Brain microvascular endothelial cell (primary cell): ENCODE results near the gene PUS1.

Experiments used
- DNase-seq: peaks from one replicate; pipeline ENCODE4 v3.0.0-alpha.2; 2020
- H3K27ac ChIP-seq: fragments of 250-450 bp; sonication (Bioruptor Pico); 2 replicates; pipeline ENCODE4 v1.5.1; 2020; ENCODE audit warnings: mild to moderate bottlenecking, moderate library complexity
- H3K27me3 ChIP-seq: fragments of 250-450 bp; sonication (Bioruptor Pico); replicated peaks from 2 replicates; pipeline ENCODE4 v1.5.1; 2020; ENCODE audit warnings: mild to moderate bottlenecking
- H3K36me3 ChIP-seq: fragments of 250-450 bp; sonication (Bioruptor Pico); replicated peaks from 2 replicates; pipeline ENCODE4 v1.5.1; 2020; ENCODE audit warnings: mild to moderate bottlenecking
- H3K4me3 ChIP-seq: 2 replicates; pipeline ENCODE4 v1.5.1; 2011; ENCODE audit warnings: low read depth, mild to moderate bottlenecking, control low read depth, low read length, moderate library complexity
- CTCF ChIP-seq: IDR thresholded peaks from 2 replicates; pipeline ENCODE4 v1.5.1; 2011; ENCODE audit warnings: low read depth, mild to moderate bottlenecking, moderate library complexity, low read length, control low read depth, inconsistent platforms; ENCODE audit errors: missing control alignments
- in situ Hi-C: cut with HindIII; loops from 2 replicates; pipeline ENCODE4 v1.10.0; 2017; ENCODE audit warnings: low sequenced_read_pairs, low pct_ligation_motif_present

Gene PUS1

GRCh38 chr12:131943389-131943788 lies 14.3 kb downstream of the PUS1 start:
- no peak overlapping the region for H3K27ac ChIP-seq
- TF ChIP-seq CTCF, result no peak
- no peaks in the 10 kb centered on the region for H3K27me3 ChIP-seq
- in situ Hi-C loops, result no loop called here
- H3K4me3 ChIP-seq, result no peak overlapping the region
- no peak for DNase-seq
- peaks cover 47% of the 10 kb centered on the region for H3K36me3 ChIP-seq

DNA sequence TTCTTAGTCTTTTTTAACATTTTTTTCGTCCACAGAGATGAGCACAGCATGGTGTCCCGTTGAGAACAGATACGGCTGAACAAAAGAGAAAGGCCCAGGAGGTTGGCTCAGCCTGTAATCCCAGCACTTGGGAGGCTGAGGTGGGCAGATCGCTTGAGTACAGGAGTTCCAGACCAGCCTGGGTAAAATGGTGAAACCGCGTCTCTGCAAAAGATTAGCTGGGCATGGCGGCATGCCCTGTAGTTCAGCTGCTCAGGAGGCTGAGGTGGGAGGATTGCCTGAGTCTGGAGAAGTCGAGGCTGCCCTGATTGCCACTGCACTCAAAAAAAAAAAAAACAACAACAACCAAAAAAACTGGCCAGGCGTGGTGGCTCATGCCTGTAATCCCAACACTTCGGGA lies 14.8 kb downstream of the PUS1 start:
- in situ Hi-C loops, result no loop called here
- Histone ChIP-seq H3K36me3 (peaks cover 47% of the 10 kb centered on the region), H3K4me3 (no peak overlapping the region), H3K27ac (no peak overlapping the region), H3K27me3 (no peaks in the 10 kb centered on the region)
- TF ChIP-seq CTCF, result no peak
- DNase-seq, result no peak

DNA sequence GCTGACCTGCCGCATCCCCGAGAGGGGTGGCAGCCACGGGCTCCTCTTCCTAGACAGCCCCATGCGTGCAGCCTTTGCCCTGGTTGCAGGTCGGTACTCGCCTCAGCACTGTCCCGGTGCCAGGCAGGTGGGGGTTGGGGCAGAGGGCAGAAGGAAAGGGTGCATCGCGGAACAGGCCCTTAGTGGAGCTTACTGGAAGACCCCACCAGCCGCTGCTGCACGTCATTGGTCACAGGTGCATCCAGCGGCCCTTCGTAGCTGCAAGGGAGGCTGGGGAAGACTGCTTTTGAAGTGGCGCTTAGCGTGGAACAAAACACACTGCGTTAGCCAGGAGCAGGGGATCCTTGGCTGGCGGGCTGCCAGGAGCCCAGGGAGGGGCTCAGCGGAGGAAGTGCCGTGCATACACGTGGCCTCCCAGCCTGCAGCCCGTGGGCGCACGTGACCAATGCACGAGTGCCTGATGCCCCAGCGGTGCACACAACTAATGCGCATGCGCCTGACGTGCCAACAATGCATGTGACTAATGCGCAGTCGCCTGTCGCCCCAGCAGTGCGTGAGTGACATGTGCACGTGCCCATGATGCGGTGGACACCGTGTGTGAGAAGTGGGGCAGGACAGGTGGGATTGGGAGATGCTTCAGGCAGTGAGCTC lies 15.7 kb downstream of the PUS1 start:
- no peak overlapping the region for H3K4me3 ChIP-seq
- no peaks in the 10 kb centered on the region for H3K27me3 ChIP-seq
- in situ Hi-C loops, result no loop called here
- H3K27ac ChIP-seq, result no peak overlapping the region
- DNase-seq, result no peak
- peaks cover 39% of the 10 kb centered on the region for H3K36me3 ChIP-seq
- TF ChIP-seq CTCF, result no peak

- TF ChIP-seq CTCF, result no peak
- H3K27ac ChIP-seq, result no peak overlapping the region
- no peak for DNase-seq
- H3K27me3 ChIP-seq, result no peaks in the 10 kb centered on the region
- peaks cover 26% of the 10 kb centered on the region for H3K36me3 ChIP-seq
- no peak overlapping the region for H3K4me3 ChIP-seq
- in situ Hi-C loops, result no loop called here
These were observed 17.7 kb downstream of the PUS1 start for GRCh38 chr12:131946757-131947156.

GRCh38 chr12:131947482-131948027 lies 18.5 kb downstream of the PUS1 start:
- Histone ChIP-seq H3K4me3 (no peak overlapping the region), H3K27ac (no peak overlapping the region), H3K36me3 (peaks cover 20% of the 10 kb centered on the region), H3K27me3 (no peaks in the 10 kb centered on the region)
- no peak for TF ChIP-seq CTCF
- DNase-seq, result no peak
- in situ Hi-C loops, result no loop called here
